Loucy (cell line): ENCODE results near the gene PRKAB1.

Experiments
- CTCF ChIP-seq: fragments of 200-600 bp; sonication (generic); conservative IDR thresholded peaks from 2 replicates; pipeline ENCODE4 v1.5.1; 2014; ENCODE audit warnings: mild to moderate bottlenecking, antibody characterized with exemption, low read length
- EZH2phosphoT487 ChIP-seq: fragments of 200-600 bp; IDR thresholded peaks from 2 replicates; pipeline ENCODE4 v1.6.1; 2018; ENCODE audit warnings: antibody characterized with exemption, mild to moderate bottlenecking, moderate library complexity, borderline replicate concordance

GRCh38 chr12:119627686-119628085 is 40.2 kb upstream of the PRKAB1 start:
- no peak for TF ChIP-seq CTCF
- TF ChIP-seq EZH2phosphoT487 = no peak
